Globus pallidus (tissue), 1 donor: Measurements from ENCODE around the gene HYDIN.
"Not testable (repeated sequence)": the region's sequence is repeated elsewhere in the genome, so short reads cannot be mapped to it uniquely, and the experiment has no call there.

Experiments used
- DNase-seq: peaks from one replicate; pipeline ENCODE4 v3.0.0-alpha.2; 2015; ENCODE audit warnings: low spot score

Gene HYDIN

GRCh38 chr16:71105881-71106280, 124.6 kb downstream of the HYDIN start:
- DNase-seq = not testable (repeated sequence)

- DNase-seq = not testable (repeated sequence)
These were observed 146.9 kb downstream of the HYDIN start for GRCh38 chr16:71083573-71083972.

- DNase-seq = not testable (repeated sequence)
These were observed 149.7 kb downstream of the HYDIN start for GRCh38 chr16:71080777-71081176.

- not testable (repeated sequence) for DNase-seq
These were observed 150.3 kb downstream of the HYDIN start for GRCh38 chr16:71080262-71080661.

GRCh38 chr16:71070651-71071050, 159.9 kb downstream of the HYDIN start:
- DNase-seq = not testable (repeated sequence)

GRCh38 chr16:71069842-71070241, 160.7 kb downstream of the HYDIN start:
- DNase-seq = not testable (repeated sequence)

- DNase-seq = not testable (repeated sequence)
These were observed 176.5 kb downstream of the HYDIN start for GRCh38 chr16:71053897-71054609.

- DNase-seq = not testable (repeated sequence)
These were observed 180.2 kb downstream of the HYDIN start for GRCh38 chr16:71050307-71050706.

- not testable (repeated sequence) for DNase-seq
These were observed 191.0 kb downstream of the HYDIN start for GRCh38 chr16:71039368-71040111.

GRCh38 chr16:71038421-71038820, 192.1 kb downstream of the HYDIN start:
- not testable (repeated sequence) for DNase-seq

- not testable (repeated sequence) for DNase-seq
These were observed 192.5 kb downstream of the HYDIN start for GRCh38 chr16:71037987-71038386.

- DNase-seq = not testable (repeated sequence)
These were observed 202.3 kb downstream of the HYDIN start for GRCh38 chr16:71028032-71028727.

GRCh38 chr16:71027511-71027910, 203.0 kb downstream of the HYDIN start:
- not testable (repeated sequence) for DNase-seq

GRCh38 chr16:71023851-71024439, 206.6 kb downstream of the HYDIN start:
- not testable (repeated sequence) for DNase-seq

- not testable (repeated sequence) for DNase-seq
These were observed 208.5 kb downstream of the HYDIN start for GRCh38 chr16:71021961-71022537.

GRCh38 chr16:71019067-71019682, 211.3 kb downstream of the HYDIN start:
- not testable (repeated sequence) for DNase-seq

- DNase-seq = not testable (repeated sequence)
These were observed 215.1 kb downstream of the HYDIN start for GRCh38 chr16:71015419-71015818.

- not testable (repeated sequence) for DNase-seq
These were observed 220.9 kb downstream of the HYDIN start for GRCh38 chr16:71009440-71010223.

GRCh38 chr16:71006516-71006915, 224.0 kb downstream of the HYDIN start:
- not testable (repeated sequence) for DNase-seq

- not testable (repeated sequence) for DNase-seq
These were observed 230.8 kb downstream of the HYDIN start for GRCh38 chr16:70999735-71000134.
